K562 (cell line): Measurements from ENCODE around the gene SAMD10. TPM values are rescaled to one million over a fixed set of nuclear protein-coding genes. Genes with fewer than 3 reads are reported as not detected.

Experiments
- NKRF ChIP-seq: fragments of 450-650 bp; IDR thresholded peaks from 2 replicates; pipeline ENCODE4 v1.6.1; 2016; ENCODE audit warnings: borderline replicate concordance
- NR0B1 ChIP-seq: fragments of 450-650 bp; IDR thresholded peaks from one replicate; pipeline ENCODE4 v1.6.1; 2018; ENCODE audit warnings: mild to moderate bottlenecking, moderate library complexity; ENCODE audit not compliant: partially characterized antibody
- NR2C1 ChIP-seq, 2 experiments: fragments of 450-650 bp; IDR thresholded peaks; 2 replicates each; pipeline ENCODE4 v1.6.1; 2017; ENCODE audit warnings: mild to moderate bottlenecking in 2 of 2, antibody characterized with exemption in 1 of 2, inconsistent platforms in 1 of 2, missing compliant biosample characterization in 1 of 2, missing genetic modification characterization in 1 of 2
- PRDM10 ChIP-seq: fragments of 450-650 bp; IDR thresholded peaks from 2 replicates; pipeline ENCODE4 v1.6.1; 2018; ENCODE audit not compliant: partially characterized antibody
- SAFB2 ChIP-seq: fragments of 200-400 bp; formaldehyde crosslinking; IDR thresholded peaks from 2 replicates; pipeline ENCODE4 v1.6.1; 2018; ENCODE audit warnings: borderline replicate concordance, low read length, low read depth, moderate library complexity; ENCODE audit not compliant: severe bottlenecking
- SMARCA4 ChIP-seq: fragments of 450-650 bp; IDR thresholded peaks from 2 replicates; pipeline ENCODE4 v1.6.1; 2016
- ZNF324 ChIP-seq: fragments of 250-450 bp; sonication (Bioruptor Pico); IDR thresholded peaks from 2 replicates; pipeline ENCODE4 v1.4.0; 2020; ENCODE audit warnings: mild to moderate bottlenecking
- ZNF407 ChIP-seq: fragments of 450-650 bp; IDR thresholded peaks from 2 replicates; pipeline ENCODE4 v1.6.1; 2016; ENCODE audit warnings: low read depth
- ZNF41 ChIP-seq: fragments of 250-450 bp; sonication (Bioruptor Pico); conservative IDR thresholded peaks from 2 replicates; pipeline ENCODE4 v1.4.0; 2020; ENCODE audit warnings: mild to moderate bottlenecking
- polyA plus RNA-seq, 8 experiments: library from polyadenylated mRNA; depleted of rRNA in 4 of 8; stranded (reverse) in 5 of 8; unstranded in 3 of 8; fragments of >200 nt; fragmentation: Nextera tagmentation in 2 of 8; fragmentation: Illumina TruSeq in 1 of 8; extraction: Ambion mirVana in 2 of 8; extraction: Trizol in 1 of 8; gene quantifications; 2 replicates each; pipeline versions ENCODE4 v1.2.1 to v1.2.3, GENCODE V29; 2011 to 2014; ENCODE audit warnings: inconsistent platforms in 1 of 8, missing spikeins in 1 of 8
- total RNA-seq, 7 experiments: library from RNA; depleted of rRNA in 6 of 7; stranded (reverse); fragments of >200 nt in 6 of 7; fragmentation: Illumina TruSeq in 2 of 7; extraction: Trizol in 2 of 7; gene quantifications; 2 replicates each; pipeline versions ENCODE4 v1.2.1 to v1.2.3, GENCODE V29; 2011 to 2021; ENCODE audit warnings: low replicate concordance in 1 of 7

SAMD10 gene
- total and polyA plus RNA-seq, 9 of the 15 experiments (the other 6 are each of a cell fraction or from before 2014, with no cell fraction given): 0.37 to 15.2 (median 4.8) TPM

GRCh38 chr20:63956664-63957003, 22.8 kb downstream of the SAMD10 start (continued):
- TF ChIP-seq PRDM10 (no peak), ZNF407 (no peak), SMARCA4 (no peak), SAFB2 (no peak), ZNF41 (CRISPR knock-in tag) (no peak), NR2C1 (IDR thresholded peaks at IDR 0.05) (no peak), NR2C1 (tag; IDR thresholded peaks at IDR 0.05) (no peak), NR0B1 (no peak), ZNF324 (CRISPR knock-in tag) (no peak), NKRF (peak; percentile 89)
